H9 (cell line): ENCODE results near the gene PARD3. TPM values are rescaled to one million over a fixed set of nuclear protein-coding genes. Genes with fewer than 3 reads are reported as not detected.

ENCODE experiments used
- DNase-seq: peaks from one replicate; pipeline ENCODE4 v3.0.0-alpha.2; 2017
- H2AFZ ChIP-seq: one replicate; pipeline ENCODE4 v1.6.1; 2013; ENCODE audit warnings: mild to moderate bottlenecking, low read length, control low read depth, moderate library complexity
- H2AK5ac ChIP-seq: 2 replicates; pipeline ENCODE4 v1.6.1; 2013; ENCODE audit warnings: low read length, control low read depth, mixed read lengths; ENCODE audit not compliant: insufficient read length
- H2BK120ac ChIP-seq: one replicate; pipeline ENCODE4 v1.6.1; 2013; ENCODE audit warnings: low read depth, mild to moderate bottlenecking, low read length, control low read depth, inconsistent platforms; ENCODE audit not compliant: poor library complexity, severe bottlenecking
- H2BK12ac ChIP-seq: 2 replicates; pipeline ENCODE4 v1.6.1; 2013; ENCODE audit warnings: low read length, control low read depth, mixed read lengths, low read depth; ENCODE audit not compliant: insufficient read length
- H2BK15ac ChIP-seq: 2 replicates; pipeline ENCODE4 v1.6.1; 2013; ENCODE audit warnings: low read depth, low read length, control low read depth
- H2BK20ac ChIP-seq: one replicate; pipeline ENCODE4 v1.6.1; 2013; ENCODE audit warnings: low read depth, mild to moderate bottlenecking, low read length, control low read depth, inconsistent platforms; ENCODE audit not compliant: poor library complexity, severe bottlenecking
- H2BK5ac ChIP-seq: 2 replicates; pipeline ENCODE4 v1.6.1; 2013; ENCODE audit warnings: low read length, control low read depth, mixed read lengths; ENCODE audit not compliant: insufficient read length
- H3K14ac ChIP-seq: 2 replicates; pipeline ENCODE4 v1.6.1; 2013; ENCODE audit warnings: low read length, control low read depth; ENCODE audit not compliant: insufficient read depth
- H3K18ac ChIP-seq: 2 replicates; pipeline ENCODE4 v1.6.1; 2013; ENCODE audit warnings: low read depth, mild to moderate bottlenecking, mixed read lengths, low read length, control low read depth; ENCODE audit not compliant: insufficient read length
- H3K23ac ChIP-seq: 2 replicates; pipeline ENCODE4 v1.6.1; 2013; ENCODE audit warnings: low read length, control low read depth, mixed read lengths, low read depth; ENCODE audit not compliant: insufficient read length
- H3K23me2 ChIP-seq: 2 replicates; pipeline ENCODE4 v1.6.1; 2013; ENCODE audit warnings: low read depth, mild to moderate bottlenecking, mixed read lengths, low read length, control low read depth; ENCODE audit not compliant: insufficient read length, poor library complexity, severe bottlenecking
- H3K27ac ChIP-seq: 2 replicates; pipeline ENCODE4 v1.5.1; 2013; ENCODE audit warnings: low read length, control low read depth, mixed read lengths, low read depth; ENCODE audit not compliant: insufficient read length
- H3K27me3 ChIP-seq: 2 replicates; pipeline ENCODE4 v1.6.1; 2013; ENCODE audit warnings: low read length, control low read depth, inconsistent platforms; ENCODE audit not compliant: insufficient read depth
- H3K4ac ChIP-seq: 2 replicates; pipeline ENCODE4 v1.6.1; 2013; ENCODE audit warnings: low read depth, mild to moderate bottlenecking, control low read depth, inconsistent platforms, low read length, moderate library complexity
- H3K4me1 ChIP-seq: 2 replicates; pipeline ENCODE4 v1.6.1; 2013; ENCODE audit warnings: low read length, control low read depth, inconsistent platforms; ENCODE audit not compliant: insufficient read depth
- H3K4me2 ChIP-seq: 2 replicates; pipeline ENCODE4 v1.6.1; 2013; ENCODE audit warnings: low read length, control low read depth, mixed read lengths; ENCODE audit not compliant: insufficient read length, insufficient read depth
- H3K56ac ChIP-seq: 2 replicates; pipeline ENCODE4 v1.6.1; 2013; ENCODE audit warnings: low read depth, mild to moderate bottlenecking, mixed read lengths, low read length, control low read depth; ENCODE audit not compliant: insufficient read length
- H3K79me1 ChIP-seq: 2 replicates; pipeline ENCODE4 v1.6.1; 2013; ENCODE audit warnings: low read depth, mild to moderate bottlenecking, moderate library complexity, low read length, control low read depth, inconsistent platforms; ENCODE audit not compliant: insufficient read depth, poor library complexity, severe bottlenecking
- H3K79me2 ChIP-seq: 2 replicates; pipeline ENCODE4 v1.6.1; 2013; ENCODE audit warnings: low read length, control low read depth, inconsistent platforms; ENCODE audit not compliant: insufficient read depth
- H3K9ac ChIP-seq: 2 replicates; pipeline ENCODE4 v1.6.1; 2013; ENCODE audit warnings: low read length, control low read depth, mixed read lengths; ENCODE audit not compliant: insufficient read length; ENCODE audit errors: extremely low read depth
- H3K9me3 ChIP-seq: one replicate; pipeline ENCODE4 v1.6.1; 2013; ENCODE audit warnings: low read depth, low read length, inconsistent platforms; ENCODE audit not compliant: control insufficient read depth
- H3T11ph ChIP-seq: one replicate; pipeline ENCODE4 v1.6.1; 2013; ENCODE audit warnings: mild to moderate bottlenecking, low read length, control low read depth, inconsistent platforms
- H4K20me1 ChIP-seq: one replicate; pipeline ENCODE4 v1.6.1; 2013; ENCODE audit not compliant: control insufficient read depth, insufficient read length, insufficient read depth
- H4K5ac ChIP-seq: 2 replicates; pipeline ENCODE4 v1.6.1; 2013; ENCODE audit warnings: low read depth, mild to moderate bottlenecking, mixed read lengths, low read length, control low read depth; ENCODE audit not compliant: insufficient read length
- H4K8ac ChIP-seq: replicated peaks from 2 replicates; pipeline ENCODE4 v1.6.1; 2013; ENCODE audit warnings: low read length, control low read depth, mixed read lengths, low read depth; ENCODE audit not compliant: insufficient read length
- H4K91ac ChIP-seq: 2 replicates; pipeline ENCODE4 v1.6.1; 2013; ENCODE audit warnings: low read depth, mild to moderate bottlenecking, moderate library complexity, mixed read lengths, low read length, control low read depth; ENCODE audit not compliant: insufficient read length
- H3K27ac Mint-ChIP-seq, 3 experiments: 2 replicates in 2 of 3; 3 replicates in 1 of 3; pipeline ENCODE4 v1.8.0; 2020 to 2021; ENCODE audit warnings: mixed read lengths in 3 of 3, mild to moderate bottlenecking in 1 of 3, moderate library complexity in 1 of 3
- H3K27me3 Mint-ChIP-seq: 2 replicates; pipeline ENCODE4 v1.8.0; 2021; ENCODE audit warnings: low read depth, mild to moderate bottlenecking, moderate library complexity, mixed read lengths
- H3K36me3 Mint-ChIP-seq, 3 experiments: 2 replicates in 2 of 3; 3 replicates in 1 of 3; pipeline ENCODE4 v1.8.0; 2020 to 2021; ENCODE audit warnings: low read depth in 3 of 3, mixed read lengths in 3 of 3; ENCODE audit not compliant: insufficient read depth in 1 of 3
- H3K4me1 Mint-ChIP-seq, 2 experiments: 2 replicates each; pipeline ENCODE4 v1.8.0; 2020; ENCODE audit warnings: mixed read lengths in 2 of 2
- H3K4me3 Mint-ChIP-seq, 2 experiments: 2 replicates in 1 of 2; 3 replicates in 1 of 2; pipeline ENCODE4 v1.8.0; 2020 to 2021; ENCODE audit warnings: mild to moderate bottlenecking in 2 of 2, mixed read lengths in 2 of 2, moderate library complexity in 1 of 2
- H3K9me3 Mint-ChIP-seq, 2 experiments: 2 replicates in 1 of 2; 3 replicates in 1 of 2; pipeline ENCODE4 v1.8.0; 2020; ENCODE audit warnings: mild to moderate bottlenecking in 2 of 2, mixed read lengths in 2 of 2, moderate library complexity in 1 of 2
- WGBS: extraction: QIAGEN DNeasy Blood & Tissue Kit; methylation state at CpG from one replicate; pipeline ENCODE4 v1.1.7; 2013; ENCODE audit warnings: missing lambda C conversion rate, low lambda C conversion rate, mixed read lengths; ENCODE audit not compliant: insufficient read length; ENCODE audit errors: extremely low coverage; 5-methylcytosine and 5-hydroxymethylcytosine counted together
- total RNA-seq: library from RNA; stranded (reverse); gene quantifications from 2 replicates; pipeline ENCODE4 v1.2.1, GENCODE V29; 2021
- TF ChIP-seq, protein P1 (sequence below): fragments of 200-600 bp; sonication (generic); conservative IDR thresholded peaks from 3 replicates; pipeline ENCODE4 v1.8.0; 2021; ENCODE audit warnings: antibody characterized with exemption, mild to moderate bottlenecking

The PARD3 gene
- total RNA-seq, 1 experiment from 2014 or later = 44.7 TPM

GRCh38 chr10:34274906-34275305, 540.2 kb downstream of the PARD3 start:
- Histone ChIP-seq H3K56ac (no peak overlapping the region), H2BK5ac (no peak overlapping the region), H2BK20ac (no peak overlapping the region), H4K5ac (no peak overlapping the region), H2BK15ac (no peak overlapping the region), H3K9ac (no peak overlapping the region), H2AFZ (no peak overlapping the region), H3K4me2 (no peak overlapping the region), H2BK120ac (no peak overlapping the region), H3K9me3 (no peaks in the 10 kb centered on the region), H3K23ac (no peak overlapping the region), H4K91ac (no peak overlapping the region), H4K20me1 (no peaks in the 10 kb centered on the region), H3K23me2 (no peaks in the 10 kb centered on the region), H2AK5ac (no peak overlapping the region), H3K79me1 (no peaks in the 10 kb centered on the region), H3K14ac (no peak overlapping the region), H4K8ac (no peak overlapping the region), H3K27me3 (no peaks in the 10 kb centered on the region), H3K4ac (no peak overlapping the region), H3K27ac (no peak overlapping the region), H2BK12ac (no peak overlapping the region), H3K4me1 (no peaks in the 10 kb centered on the region), H3T11ph (no peak overlapping the region), H3K18ac (no peak overlapping the region), H3K79me2 (no peaks in the 10 kb centered on the region)
- Mint-ChIP-seq H3K27ac (no peak overlapping the region), H3K36me3 (no peaks in the 10 kb centered on the region), H3K4me3 (no peak overlapping the region), H3K4me1 (peaks cover 5% of the 10 kb centered on the region in 2 experiments), H3K27me3 (no peaks in the 10 kb centered on the region), H3K9me3 (no peaks in the 10 kb centered on the region)
- no CpG with 5 or more reads among the region's 3 CpGs for WGBS
- no peak for DNase-seq
- TF ChIP-seq, protein P1, sequence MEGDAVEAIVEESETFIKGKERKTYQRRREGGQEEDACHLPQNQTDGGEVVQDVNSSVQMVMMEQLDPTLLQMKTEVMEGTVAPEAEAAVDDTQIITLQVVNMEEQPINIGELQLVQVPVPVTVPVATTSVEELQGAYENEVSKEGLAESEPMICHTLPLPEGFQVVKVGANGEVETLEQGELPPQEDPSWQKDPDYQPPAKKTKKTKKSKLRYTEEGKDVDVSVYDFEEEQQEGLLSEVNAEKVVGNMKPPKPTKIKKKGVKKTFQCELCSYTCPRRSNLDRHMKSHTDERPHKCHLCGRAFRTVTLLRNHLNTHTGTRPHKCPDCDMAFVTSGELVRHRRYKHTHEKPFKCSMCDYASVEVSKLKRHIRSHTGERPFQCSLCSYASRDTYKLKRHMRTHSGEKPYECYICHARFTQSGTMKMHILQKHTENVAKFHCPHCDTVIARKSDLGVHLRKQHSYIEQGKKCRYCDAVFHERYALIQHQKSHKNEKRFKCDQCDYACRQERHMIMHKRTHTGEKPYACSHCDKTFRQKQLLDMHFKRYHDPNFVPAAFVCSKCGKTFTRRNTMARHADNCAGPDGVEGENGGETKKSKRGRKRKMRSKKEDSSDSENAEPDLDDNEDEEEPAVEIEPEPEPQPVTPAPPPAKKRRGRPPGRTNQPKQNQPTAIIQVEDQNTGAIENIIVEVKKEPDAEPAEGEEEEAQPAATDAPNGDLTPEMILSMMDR = no peak
